HL-60 (cell line): ENCODE results near the gene HOXD13.

ENCODE experiments used
- CTCF ChIP-seq: IDR thresholded peaks from one replicate; pipeline ENCODE4 v1.5.1; 2011; ENCODE audit warnings: low read length, control low read depth, inconsistent platforms; ENCODE audit not compliant: insufficient read depth
- GABPA ChIP-seq: IDR thresholded peaks from 2 replicates; pipeline ENCODE4 v1.6.1; 2012; ENCODE audit warnings: low read depth
- POLR2AphosphoS5 ChIP-seq: IDR thresholded peaks from 2 replicates; pipeline ENCODE4 v1.6.1; 2012; ENCODE audit warnings: low read depth
- SPI1 ChIP-seq: IDR thresholded peaks from 2 replicates; pipeline ENCODE4 v1.6.1; 2012; ENCODE audit warnings: low read depth, mild to moderate bottlenecking, borderline replicate concordance
- TF ChIP-seq, protein P1 (sequence below): IDR thresholded peaks from 2 replicates; pipeline ENCODE4 v1.6.1; 2012; ENCODE audit warnings: low read depth; ENCODE audit not compliant: insufficient replicate concordance

GRCh38 chr2:176126929-176127773 is 34.6 kb downstream of the HOXD13 start:
- TF ChIP-seq CTCF (peak; percentile 53), POLR2AphosphoS5 (no peak), GABPA (no peak), SPI1 (no peak)
- TF ChIP-seq, protein P1, sequence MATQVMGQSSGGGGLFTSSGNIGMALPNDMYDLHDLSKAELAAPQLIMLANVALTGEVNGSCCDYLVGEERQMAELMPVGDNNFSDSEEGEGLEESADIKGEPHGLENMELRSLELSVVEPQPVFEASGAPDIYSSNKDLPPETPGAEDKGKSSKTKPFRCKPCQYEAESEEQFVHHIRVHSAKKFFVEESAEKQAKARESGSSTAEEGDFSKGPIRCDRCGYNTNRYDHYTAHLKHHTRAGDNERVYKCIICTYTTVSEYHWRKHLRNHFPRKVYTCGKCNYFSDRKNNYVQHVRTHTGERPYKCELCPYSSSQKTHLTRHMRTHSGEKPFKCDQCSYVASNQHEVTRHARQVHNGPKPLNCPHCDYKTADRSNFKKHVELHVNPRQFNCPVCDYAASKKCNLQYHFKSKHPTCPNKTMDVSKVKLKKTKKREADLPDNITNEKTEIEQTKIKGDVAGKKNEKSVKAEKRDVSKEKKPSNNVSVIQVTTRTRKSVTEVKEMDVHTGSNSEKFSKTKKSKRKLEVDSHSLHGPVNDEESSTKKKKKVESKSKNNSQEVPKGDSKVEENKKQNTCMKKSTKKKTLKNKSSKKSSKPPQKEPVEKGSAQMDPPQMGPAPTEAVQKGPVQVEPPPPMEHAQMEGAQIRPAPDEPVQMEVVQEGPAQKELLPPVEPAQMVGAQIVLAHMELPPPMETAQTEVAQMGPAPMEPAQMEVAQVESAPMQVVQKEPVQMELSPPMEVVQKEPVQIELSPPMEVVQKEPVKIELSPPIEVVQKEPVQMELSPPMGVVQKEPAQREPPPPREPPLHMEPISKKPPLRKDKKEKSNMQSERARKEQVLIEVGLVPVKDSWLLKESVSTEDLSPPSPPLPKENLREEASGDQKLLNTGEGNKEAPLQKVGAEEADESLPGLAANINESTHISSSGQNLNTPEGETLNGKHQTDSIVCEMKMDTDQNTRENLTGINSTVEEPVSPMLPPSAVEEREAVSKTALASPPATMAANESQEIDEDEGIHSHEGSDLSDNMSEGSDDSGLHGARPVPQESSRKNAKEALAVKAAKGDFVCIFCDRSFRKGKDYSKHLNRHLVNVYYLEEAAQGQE, result no peak
